HG03135 (cell line): Measurements from ENCODE around the gene EMC8.

ENCODE experiments used
- ATAC-seq: cut with Tn5 transposase; IDR thresholded peaks from one replicate; pipeline ENCODE4 v1.9.1; 2021; ENCODE audit warnings: mild to moderate bottlenecking, moderate library complexity; ENCODE audit not compliant: unreplicated experiment

The EMC8 gene

GRCh38 chr16:85733839-85734170 is 65.5 kb downstream of the EMC8 start:
- ATAC-seq = no peak

DNA sequence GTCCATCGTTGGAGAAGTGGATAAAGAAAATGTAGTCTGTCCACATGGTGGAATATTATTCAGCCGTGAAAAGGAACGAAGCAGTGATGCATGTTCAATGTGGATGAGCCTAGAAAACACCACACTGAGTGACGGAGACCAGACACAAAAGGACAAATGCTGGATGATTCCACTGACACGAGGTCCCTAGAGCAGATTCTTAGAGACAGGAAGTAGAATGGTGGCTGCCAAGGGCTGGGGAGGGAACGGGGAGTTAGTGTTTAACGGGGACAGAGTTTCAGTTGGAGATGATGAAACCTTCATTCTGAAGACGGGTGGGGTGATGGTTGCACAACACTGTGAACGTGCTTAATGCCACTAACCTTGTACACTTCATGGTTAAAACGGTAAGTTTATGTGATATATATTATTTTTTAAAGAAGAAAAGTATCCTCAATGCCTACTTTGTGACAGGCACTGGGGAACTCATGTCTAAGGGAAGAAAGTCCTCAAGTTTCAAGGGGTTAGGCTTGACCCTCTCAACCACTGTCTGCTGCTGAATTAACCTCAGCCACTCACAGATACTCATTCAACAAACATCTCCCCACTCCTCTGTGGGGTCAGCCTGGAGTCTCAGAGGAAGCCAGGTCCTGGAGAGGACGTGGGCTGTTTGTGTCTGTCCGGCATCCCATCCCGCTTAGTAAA is 66.0 kb downstream of the EMC8 start:
- no peak for ATAC-seq

GRCh38 chr16:85731179-85731578 is 68.2 kb downstream of the EMC8 start:
- ATAC-seq = no peak

DNA sequence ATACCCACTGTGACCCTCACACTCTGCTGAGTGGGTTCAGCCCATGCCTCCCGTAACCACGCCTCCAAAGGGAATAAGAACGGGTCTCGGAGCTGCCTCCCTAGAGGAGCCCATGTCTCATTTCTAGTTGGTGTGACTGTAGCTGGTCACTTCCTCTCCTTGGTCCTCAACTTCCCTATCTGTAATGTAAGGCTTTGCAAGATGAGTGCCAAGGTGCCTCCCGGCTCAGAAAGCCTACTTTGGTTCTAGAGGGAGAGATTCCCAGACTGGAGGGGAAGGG is 69.2 kb downstream of the EMC8 start:
- no peak for ATAC-seq

GRCh38 chr16:85729452-85730185 is 69.7 kb downstream of the EMC8 start:
- no peak for ATAC-seq

- no peak for ATAC-seq
These were observed 70.5 kb downstream of the EMC8 start for GRCh38 chr16:85728879-85729278.
